H9 (cell line): ENCODE measurements around the gene PARP2. TPM values are rescaled to one million over a fixed set of nuclear protein-coding genes. Genes with fewer than 3 reads are reported as not detected.

ENCODE experiments used
- DNase-seq: peaks from one replicate; pipeline ENCODE4 v3.0.0-alpha.2; 2017
- H2AFZ ChIP-seq: one replicate; pipeline ENCODE4 v1.6.1; 2013; ENCODE audit warnings: mild to moderate bottlenecking, low read length, control low read depth, moderate library complexity
- H2AK5ac ChIP-seq: 2 replicates; pipeline ENCODE4 v1.6.1; 2013; ENCODE audit warnings: low read length, control low read depth, mixed read lengths; ENCODE audit not compliant: insufficient read length
- H2BK120ac ChIP-seq: one replicate; pipeline ENCODE4 v1.6.1; 2013; ENCODE audit warnings: low read depth, mild to moderate bottlenecking, low read length, control low read depth, inconsistent platforms; ENCODE audit not compliant: poor library complexity, severe bottlenecking
- H2BK12ac ChIP-seq: 2 replicates; pipeline ENCODE4 v1.6.1; 2013; ENCODE audit warnings: low read length, control low read depth, mixed read lengths, low read depth; ENCODE audit not compliant: insufficient read length
- H2BK15ac ChIP-seq: 2 replicates; pipeline ENCODE4 v1.6.1; 2013; ENCODE audit warnings: low read depth, low read length, control low read depth
- H2BK20ac ChIP-seq: one replicate; pipeline ENCODE4 v1.6.1; 2013; ENCODE audit warnings: low read depth, mild to moderate bottlenecking, low read length, control low read depth, inconsistent platforms; ENCODE audit not compliant: poor library complexity, severe bottlenecking
- H2BK5ac ChIP-seq: 2 replicates; pipeline ENCODE4 v1.6.1; 2013; ENCODE audit warnings: low read length, control low read depth, mixed read lengths; ENCODE audit not compliant: insufficient read length
- H3K14ac ChIP-seq: 2 replicates; pipeline ENCODE4 v1.6.1; 2013; ENCODE audit warnings: low read length, control low read depth; ENCODE audit not compliant: insufficient read depth
- H3K18ac ChIP-seq: 2 replicates; pipeline ENCODE4 v1.6.1; 2013; ENCODE audit warnings: low read depth, mild to moderate bottlenecking, mixed read lengths, low read length, control low read depth; ENCODE audit not compliant: insufficient read length
- H3K23ac ChIP-seq: 2 replicates; pipeline ENCODE4 v1.6.1; 2013; ENCODE audit warnings: low read length, control low read depth, mixed read lengths, low read depth; ENCODE audit not compliant: insufficient read length
- H3K23me2 ChIP-seq: 2 replicates; pipeline ENCODE4 v1.6.1; 2013; ENCODE audit warnings: low read depth, mild to moderate bottlenecking, mixed read lengths, low read length, control low read depth; ENCODE audit not compliant: insufficient read length, poor library complexity, severe bottlenecking
- H3K27ac ChIP-seq: 2 replicates; pipeline ENCODE4 v1.5.1; 2013; ENCODE audit warnings: low read length, control low read depth, mixed read lengths, low read depth; ENCODE audit not compliant: insufficient read length
- H3K27me3 ChIP-seq: 2 replicates; pipeline ENCODE4 v1.6.1; 2013; ENCODE audit warnings: low read length, control low read depth, inconsistent platforms; ENCODE audit not compliant: insufficient read depth
- H3K4ac ChIP-seq: 2 replicates; pipeline ENCODE4 v1.6.1; 2013; ENCODE audit warnings: low read depth, mild to moderate bottlenecking, control low read depth, inconsistent platforms, low read length, moderate library complexity
- H3K4me1 ChIP-seq: 2 replicates; pipeline ENCODE4 v1.6.1; 2013; ENCODE audit warnings: low read length, control low read depth, inconsistent platforms; ENCODE audit not compliant: insufficient read depth
- H3K4me2 ChIP-seq: 2 replicates; pipeline ENCODE4 v1.6.1; 2013; ENCODE audit warnings: low read length, control low read depth, mixed read lengths; ENCODE audit not compliant: insufficient read length, insufficient read depth
- H3K56ac ChIP-seq: 2 replicates; pipeline ENCODE4 v1.6.1; 2013; ENCODE audit warnings: low read depth, mild to moderate bottlenecking, mixed read lengths, low read length, control low read depth; ENCODE audit not compliant: insufficient read length
- H3K79me1 ChIP-seq: 2 replicates; pipeline ENCODE4 v1.6.1; 2013; ENCODE audit warnings: low read depth, mild to moderate bottlenecking, moderate library complexity, low read length, control low read depth, inconsistent platforms; ENCODE audit not compliant: insufficient read depth, poor library complexity, severe bottlenecking
- H3K79me2 ChIP-seq: 2 replicates; pipeline ENCODE4 v1.6.1; 2013; ENCODE audit warnings: low read length, control low read depth, inconsistent platforms; ENCODE audit not compliant: insufficient read depth
- H3K9ac ChIP-seq: 2 replicates; pipeline ENCODE4 v1.6.1; 2013; ENCODE audit warnings: low read length, control low read depth, mixed read lengths; ENCODE audit not compliant: insufficient read length; ENCODE audit errors: extremely low read depth
- H3K9me3 ChIP-seq: one replicate; pipeline ENCODE4 v1.6.1; 2013; ENCODE audit warnings: low read depth, low read length, inconsistent platforms; ENCODE audit not compliant: control insufficient read depth
- H3T11ph ChIP-seq: one replicate; pipeline ENCODE4 v1.6.1; 2013; ENCODE audit warnings: mild to moderate bottlenecking, low read length, control low read depth, inconsistent platforms
- H4K20me1 ChIP-seq: one replicate; pipeline ENCODE4 v1.6.1; 2013; ENCODE audit not compliant: control insufficient read depth, insufficient read length, insufficient read depth
- H4K5ac ChIP-seq: 2 replicates; pipeline ENCODE4 v1.6.1; 2013; ENCODE audit warnings: low read depth, mild to moderate bottlenecking, mixed read lengths, low read length, control low read depth; ENCODE audit not compliant: insufficient read length
- H4K8ac ChIP-seq: replicated peaks from 2 replicates; pipeline ENCODE4 v1.6.1; 2013; ENCODE audit warnings: low read length, control low read depth, mixed read lengths, low read depth; ENCODE audit not compliant: insufficient read length
- H4K91ac ChIP-seq: 2 replicates; pipeline ENCODE4 v1.6.1; 2013; ENCODE audit warnings: low read depth, mild to moderate bottlenecking, moderate library complexity, mixed read lengths, low read length, control low read depth; ENCODE audit not compliant: insufficient read length
- H3K27ac Mint-ChIP-seq, 3 experiments: 2 replicates in 2 of 3; 3 replicates in 1 of 3; pipeline ENCODE4 v1.8.0; 2020 to 2021; ENCODE audit warnings: mixed read lengths in 3 of 3, mild to moderate bottlenecking in 1 of 3, moderate library complexity in 1 of 3
- H3K27me3 Mint-ChIP-seq: 2 replicates; pipeline ENCODE4 v1.8.0; 2021; ENCODE audit warnings: low read depth, mild to moderate bottlenecking, moderate library complexity, mixed read lengths
- H3K36me3 Mint-ChIP-seq, 3 experiments: 2 replicates in 2 of 3; 3 replicates in 1 of 3; pipeline ENCODE4 v1.8.0; 2020 to 2021; ENCODE audit warnings: low read depth in 3 of 3, mixed read lengths in 3 of 3; ENCODE audit not compliant: insufficient read depth in 1 of 3
- H3K4me1 Mint-ChIP-seq, 2 experiments: 2 replicates each; pipeline ENCODE4 v1.8.0; 2020; ENCODE audit warnings: mixed read lengths in 2 of 2
- H3K4me3 Mint-ChIP-seq, 2 experiments: 2 replicates in 1 of 2; 3 replicates in 1 of 2; pipeline ENCODE4 v1.8.0; 2020 to 2021; ENCODE audit warnings: mild to moderate bottlenecking in 2 of 2, mixed read lengths in 2 of 2, moderate library complexity in 1 of 2
- H3K9me3 Mint-ChIP-seq, 2 experiments: 2 replicates in 1 of 2; 3 replicates in 1 of 2; pipeline ENCODE4 v1.8.0; 2020; ENCODE audit warnings: mild to moderate bottlenecking in 2 of 2, mixed read lengths in 2 of 2, moderate library complexity in 1 of 2
- WGBS: extraction: QIAGEN DNeasy Blood & Tissue Kit; methylation state at CpG from one replicate; pipeline ENCODE4 v1.1.7; 2013; ENCODE audit warnings: missing lambda C conversion rate, low lambda C conversion rate, mixed read lengths; ENCODE audit not compliant: insufficient read length; ENCODE audit errors: extremely low coverage; 5-methylcytosine and 5-hydroxymethylcytosine counted together
- total RNA-seq: library from RNA; stranded (reverse); gene quantifications from 2 replicates; pipeline ENCODE4 v1.2.1, GENCODE V29; 2021
- TF ChIP-seq, protein P1 (sequence below): fragments of 200-600 bp; sonication (generic); conservative IDR thresholded peaks from 3 replicates; pipeline ENCODE4 v1.8.0; 2021; ENCODE audit warnings: antibody characterized with exemption, mild to moderate bottlenecking

Gene PARP2
- total RNA-seq, 1 experiment from 2014 or later: 25.4 TPM

DNA sequence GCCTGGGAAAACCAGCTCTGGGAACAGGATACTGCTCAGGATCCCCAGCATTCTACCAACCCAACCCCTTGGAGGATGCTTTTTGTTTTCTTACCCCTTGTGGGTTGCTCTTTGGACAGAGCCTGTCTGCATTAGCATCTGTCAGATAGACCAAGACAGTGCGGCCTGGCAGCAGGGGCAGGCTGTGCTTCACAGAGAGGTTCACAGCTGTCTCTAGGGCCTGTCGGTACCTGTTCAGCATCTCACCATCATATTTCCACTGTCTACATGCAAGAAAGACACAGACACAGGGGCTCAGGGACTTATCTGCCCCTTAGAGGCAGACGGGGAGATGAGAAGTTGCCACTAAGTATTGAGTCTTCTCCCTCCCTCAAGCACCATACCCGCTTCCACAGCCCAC is 48.1 kb downstream of the PARP2 start:
- Histone ChIP-seq H4K5ac (no peak overlapping the region), H2BK20ac (no peak overlapping the region), H3K23ac (no peak overlapping the region), H3K4ac (no peak overlapping the region), H2AFZ (no peak overlapping the region), H3K4me2 (no peak overlapping the region), H2AK5ac (no peak overlapping the region), H3T11ph (no peak overlapping the region), H4K20me1 (no peaks in the 10 kb centered on the region), H3K23me2 (no peaks in the 10 kb centered on the region), H3K14ac (no peak overlapping the region), H3K27me3 (no peaks in the 10 kb centered on the region), H2BK15ac (no peak overlapping the region), H3K9ac (no peak overlapping the region), H2BK120ac (no peak overlapping the region), H3K9me3 (no peaks in the 10 kb centered on the region), H3K18ac (no peak overlapping the region), H4K91ac (no peak overlapping the region), H3K56ac (no peak overlapping the region), H3K27ac (no peak overlapping the region), H3K79me1 (no peaks in the 10 kb centered on the region), H3K4me1 (no peaks in the 10 kb centered on the region), H2BK5ac (no peak overlapping the region), H4K8ac (no peak overlapping the region), H3K79me2 (no peaks in the 10 kb centered on the region), H2BK12ac (no peak overlapping the region)
- no CpG with 5 or more reads among the region's 4 CpGs for WGBS
- Mint-ChIP-seq H3K36me3 (peaks cover 18 to 72% (median 58%) of the 10 kb centered on the region in 3 experiments; a peak in 6 of 7 replicates), H3K27me3 (no peaks in the 10 kb centered on the region), H3K4me1 (peaks cover 9% of the 10 kb centered on the region in 2 experiments; a peak in 3 of 4 replicates), H3K4me3 (no peak overlapping the region), H3K9me3 (no peaks in the 10 kb centered on the region), H3K27ac (no peak overlapping the region)
- DNase-seq: no peak
- TF ChIP-seq, protein P1, sequence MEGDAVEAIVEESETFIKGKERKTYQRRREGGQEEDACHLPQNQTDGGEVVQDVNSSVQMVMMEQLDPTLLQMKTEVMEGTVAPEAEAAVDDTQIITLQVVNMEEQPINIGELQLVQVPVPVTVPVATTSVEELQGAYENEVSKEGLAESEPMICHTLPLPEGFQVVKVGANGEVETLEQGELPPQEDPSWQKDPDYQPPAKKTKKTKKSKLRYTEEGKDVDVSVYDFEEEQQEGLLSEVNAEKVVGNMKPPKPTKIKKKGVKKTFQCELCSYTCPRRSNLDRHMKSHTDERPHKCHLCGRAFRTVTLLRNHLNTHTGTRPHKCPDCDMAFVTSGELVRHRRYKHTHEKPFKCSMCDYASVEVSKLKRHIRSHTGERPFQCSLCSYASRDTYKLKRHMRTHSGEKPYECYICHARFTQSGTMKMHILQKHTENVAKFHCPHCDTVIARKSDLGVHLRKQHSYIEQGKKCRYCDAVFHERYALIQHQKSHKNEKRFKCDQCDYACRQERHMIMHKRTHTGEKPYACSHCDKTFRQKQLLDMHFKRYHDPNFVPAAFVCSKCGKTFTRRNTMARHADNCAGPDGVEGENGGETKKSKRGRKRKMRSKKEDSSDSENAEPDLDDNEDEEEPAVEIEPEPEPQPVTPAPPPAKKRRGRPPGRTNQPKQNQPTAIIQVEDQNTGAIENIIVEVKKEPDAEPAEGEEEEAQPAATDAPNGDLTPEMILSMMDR: no peak
